Right cardiac atrium (tissue), 5 donors: ENCODE data around the gene AANAT. TPM values are rescaled to one million over a fixed set of nuclear protein-coding genes. Genes with fewer than 3 reads are reported as not detected.

ENCODE experiments used
- ATAC-seq, 2 donors: fragments of 200-7000 bp; cut with Tn5 transposase; one replicate each; pipeline versions ENCODE4 v1.8.0 to v1.9.1; 2020; ENCODE audit warnings: moderate library complexity in 2 of 2, mild to moderate bottlenecking in 1 of 2
- DNase-seq, 3 donors: peaks; one replicate each; pipeline ENCODE4 v3.0.0-alpha.2; 2020
- H3K27ac ChIP-seq: one replicate; pipeline ENCODE4 v1.5.1; 2013; ENCODE audit warnings: mild to moderate bottlenecking, low read length, control low read depth, moderate library complexity
- H3K27me3 ChIP-seq: one replicate; pipeline ENCODE4 v1.6.1; 2013; ENCODE audit not compliant: control insufficient read depth, insufficient read depth
- H3K4me1 ChIP-seq: one replicate; pipeline ENCODE4 v1.6.1; 2013; ENCODE audit warnings: low read length; ENCODE audit not compliant: control insufficient read depth, insufficient read depth
- H3K4me3 ChIP-seq: one replicate; pipeline ENCODE4 v1.5.1; 2013; ENCODE audit warnings: low read length, control low read depth
- H3K9me3 ChIP-seq: one replicate; pipeline ENCODE4 v1.6.1; 2013; ENCODE audit warnings: low read length; ENCODE audit not compliant: control insufficient read depth
- WGBS: extraction: QIAGEN DNeasy Blood & Tissue Kit; methylation state at CpG from one replicate; pipeline ENCODE4 v1.1.7; 2013; 5-methylcytosine and 5-hydroxymethylcytosine counted together
- intact Hi-C, 4 donors: fragments of 100-400 bp; cut with DNase I; formaldehyde crosslinking; loops; one replicate each; pipeline versions ENCODE4 v1.11.0 to v1.14.0; 2022 to 2023
- polyA plus RNA-seq: library from polyadenylated mRNA; stranded (reverse); fragments of 200-250 nt; gene quantifications from one replicate; pipeline ENCODE4 v1.2.3, GENCODE V29; 2013
- total RNA-seq, 4 donors: library from RNA; stranded (reverse); fragmentation: NEBNext Ultra II Directional; extraction: Animal tissue kit (Norgen Biotek cat#: 25700); gene quantifications; one replicate each; pipeline ENCODE4 v1.2.1, GENCODE V29; 2021
- donor health status: healthy with polysubstance abuse.
- donor health status: DM: no; HTN: yes; CAD: no.
- donor health status: DM: no; HTN: no; CAD: no.
- donor health status: DM: no; HTN: yes; CAD: no; lungs with severe emphysema.
- donor health status: DM: yes; HTN: yes; CAD: no.

AANAT gene
- total and polyA plus RNA-seq, 5 donors = not detected

DNA sequence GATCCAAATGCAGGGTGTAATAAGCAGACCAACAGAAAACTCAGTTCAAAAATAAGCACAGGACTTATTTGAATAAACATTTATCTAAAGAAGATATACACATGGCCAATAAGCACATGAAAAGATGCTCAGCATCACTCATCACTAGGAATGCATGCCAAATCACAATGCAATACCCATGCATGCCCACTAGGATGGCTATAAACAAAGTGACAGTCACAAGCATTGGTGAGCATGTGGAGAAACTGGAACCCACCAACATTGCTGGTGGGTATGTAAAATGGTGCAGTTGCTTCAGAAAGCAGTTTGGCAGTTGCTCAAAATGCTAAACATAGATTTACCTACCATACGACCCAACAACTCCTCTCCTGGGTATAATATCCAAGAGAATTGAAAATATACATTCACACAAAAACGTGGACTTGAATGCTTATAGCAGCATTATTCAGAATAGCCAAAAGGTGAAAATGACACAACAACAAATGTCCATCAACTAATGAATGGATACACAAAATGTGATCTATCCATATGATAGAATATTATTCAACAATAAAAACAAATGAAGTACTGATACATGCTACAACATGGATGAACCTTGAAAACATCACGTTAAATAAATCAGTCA lies 34.6 kb upstream of the AANAT start:
- intact Hi-C loops = no loop called here
- Histone ChIP-seq H3K27ac (peak overlapping the region; percentile 45), H3K27me3 (no peaks in the 10 kb centered on the region), H3K9me3 (no peaks in the 10 kb centered on the region), H3K4me1 (peaks cover 12% of the 10 kb centered on the region), H3K4me3 (no peak overlapping the region)
- 75% methylated on average over 3 of the region's 3 CpGs for WGBS
- no peak for ATAC-seq
- DNase-seq = no peak

- Histone ChIP-seq H3K27ac (no peak overlapping the region), H3K4me1 (peaks cover 13% of the 10 kb centered on the region), H3K27me3 (no peaks in the 10 kb centered on the region), H3K9me3 (no peaks in the 10 kb centered on the region), H3K4me3 (no peak overlapping the region)
- DNase-seq = no peak
- intact Hi-C loops = no loop called here
- 97% methylated on average over 9 of the region's 9 CpGs for WGBS
- no peak for ATAC-seq
Observed at GRCh38 chr17:76433693-76434092, 33.7 kb upstream of the AANAT start.

- ATAC-seq (no peak), DNase-seq (no peak)
- no peaks in the 10 kb centered on the region for H3K27me3 ChIP-seq
- H3K9me3 ChIP-seq = no peaks in the 10 kb centered on the region
- H3K27ac ChIP-seq = peak overlapping the region; percentile 36
- peaks cover 10% of the 10 kb centered on the region for H3K4me1 ChIP-seq
- no peak overlapping the region for H3K4me3 ChIP-seq
- intact Hi-C loops = no loop called here
- 87% methylated on average over 7 of the region's 7 CpGs for WGBS
Observed at GRCh38 chr17:76434870-76435269, 32.5 kb upstream of the AANAT start.

- H3K9me3 ChIP-seq = no peaks in the 10 kb centered on the region
- 88% methylated on average over 11 of the region's 11 CpGs for WGBS
- intact Hi-C loops = no loop called here
- no peak for DNase-seq
- no peaks in the 10 kb centered on the region for H3K27me3 ChIP-seq
- H3K4me1 ChIP-seq = peaks cover 10% of the 10 kb centered on the region
- peak in 1 of 2 donors; percentile 28 for ATAC-seq
- H3K4me3 ChIP-seq = no peak overlapping the region
- no peak overlapping the region for H3K27ac ChIP-seq
Observed at GRCh38 chr17:76435751-76436150, 31.7 kb upstream of the AANAT start.

DNA sequence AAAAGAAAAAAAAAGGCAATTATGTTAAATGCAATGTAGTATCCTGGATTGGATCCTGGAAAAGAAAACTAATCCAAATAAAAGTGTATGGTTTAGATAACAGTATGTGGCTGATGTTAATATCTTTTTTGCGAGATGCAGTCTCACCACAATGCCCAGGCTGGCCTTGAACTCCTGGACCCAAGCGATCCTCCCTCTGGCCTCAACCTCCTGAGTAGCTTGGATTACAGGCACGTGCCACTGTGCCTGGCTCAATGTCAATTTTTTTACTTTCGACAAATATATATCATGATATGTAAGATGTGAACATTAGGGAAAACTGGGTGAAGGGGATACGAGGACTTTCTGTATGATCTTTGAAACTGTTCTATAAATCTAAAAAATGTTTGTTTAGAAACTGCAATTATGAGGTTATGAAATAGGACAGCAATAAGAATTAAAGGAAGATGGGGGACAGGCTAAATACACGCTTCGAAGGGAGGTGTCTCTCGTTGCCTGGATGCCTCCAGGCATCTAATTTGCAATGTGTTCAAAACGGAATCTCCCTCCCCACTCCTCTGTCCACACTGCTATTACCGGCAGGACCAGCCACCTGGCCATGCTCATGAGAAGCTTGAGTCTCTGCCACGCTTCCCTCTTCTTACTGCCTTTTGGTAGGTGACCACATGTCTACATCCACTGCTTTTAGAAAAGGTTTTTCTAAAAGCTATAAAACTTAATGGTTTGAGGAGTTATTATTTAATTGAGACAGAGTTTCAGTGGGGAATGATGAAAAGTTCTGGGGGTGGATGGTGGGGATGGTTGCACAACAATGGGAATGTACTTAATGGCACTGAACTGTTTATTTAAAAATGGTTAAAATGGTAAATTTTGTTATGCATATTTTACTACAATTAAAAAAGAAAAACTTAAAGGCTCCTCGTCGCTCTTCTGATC lies 29.7 kb upstream of the AANAT start:
- DNase-seq = no peak
- intact Hi-C loops = no loop called here
- no peaks in the 10 kb centered on the region for H3K27me3 ChIP-seq
- no peaks in the 10 kb centered on the region for H3K9me3 ChIP-seq
- H3K4me3 ChIP-seq = no peak overlapping the region
- ATAC-seq = no peak
- 71% methylated on average over 13 of the region's 13 CpGs for WGBS
- no peak overlapping the region for H3K27ac ChIP-seq
- H3K4me1 ChIP-seq = peaks cover 10% of the 10 kb centered on the region

GRCh38 chr17:76438906-76439305 lies 28.5 kb upstream of the AANAT start:
- H3K27ac ChIP-seq = peak overlapping the region; percentile 22
- WGBS = 72% methylated on average over 9 of the region's 9 CpGs
- ATAC-seq (no peak), DNase-seq (no peak)
- peaks cover 10% of the 10 kb centered on the region for H3K4me1 ChIP-seq
- intact Hi-C loops = no loop called here
- H3K27me3 ChIP-seq = no peaks in the 10 kb centered on the region
- no peak overlapping the region for H3K4me3 ChIP-seq
- H3K9me3 ChIP-seq = no peaks in the 10 kb centered on the region

DNA sequence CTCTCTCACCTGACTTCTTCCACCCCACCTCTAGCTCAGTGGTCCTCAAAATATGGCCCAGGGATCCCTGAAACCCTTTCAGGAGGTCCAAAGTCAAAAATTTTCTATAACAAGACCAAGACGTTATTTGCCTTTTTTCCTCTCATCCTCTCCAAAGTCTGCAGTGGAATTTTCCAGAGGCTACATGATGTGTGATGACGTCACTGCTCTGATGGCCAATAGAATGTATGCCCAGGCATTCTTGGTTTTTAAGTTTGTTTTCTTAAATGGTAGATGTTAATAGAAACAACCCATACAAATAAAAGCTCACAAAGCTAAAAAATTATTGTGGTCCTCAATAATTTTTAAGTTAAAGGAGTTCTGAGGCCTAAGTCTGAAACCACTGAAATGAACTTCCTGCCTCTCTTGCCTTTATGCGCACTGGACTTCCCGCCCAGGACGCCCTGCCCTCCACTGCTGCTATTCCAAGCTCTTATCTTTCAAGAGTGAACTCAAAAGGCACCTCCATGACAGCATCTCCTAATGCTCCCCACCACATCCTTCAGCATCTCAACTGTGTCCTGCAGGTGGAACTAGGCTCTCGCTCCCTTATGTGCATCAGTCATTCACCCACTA lies 28.0 kb upstream of the AANAT start:
- Histone ChIP-seq H3K9me3 (no peaks in the 10 kb centered on the region), H3K27me3 (no peaks in the 10 kb centered on the region), H3K4me1 (peaks cover 7% of the 10 kb centered on the region), H3K4me3 (no peak overlapping the region), H3K27ac (no peak overlapping the region)
- WGBS = 80% methylated on average over 6 of the region's 6 CpGs
- ATAC-seq = no peak
- no peak for DNase-seq
- intact Hi-C loops = no loop called here

DNA sequence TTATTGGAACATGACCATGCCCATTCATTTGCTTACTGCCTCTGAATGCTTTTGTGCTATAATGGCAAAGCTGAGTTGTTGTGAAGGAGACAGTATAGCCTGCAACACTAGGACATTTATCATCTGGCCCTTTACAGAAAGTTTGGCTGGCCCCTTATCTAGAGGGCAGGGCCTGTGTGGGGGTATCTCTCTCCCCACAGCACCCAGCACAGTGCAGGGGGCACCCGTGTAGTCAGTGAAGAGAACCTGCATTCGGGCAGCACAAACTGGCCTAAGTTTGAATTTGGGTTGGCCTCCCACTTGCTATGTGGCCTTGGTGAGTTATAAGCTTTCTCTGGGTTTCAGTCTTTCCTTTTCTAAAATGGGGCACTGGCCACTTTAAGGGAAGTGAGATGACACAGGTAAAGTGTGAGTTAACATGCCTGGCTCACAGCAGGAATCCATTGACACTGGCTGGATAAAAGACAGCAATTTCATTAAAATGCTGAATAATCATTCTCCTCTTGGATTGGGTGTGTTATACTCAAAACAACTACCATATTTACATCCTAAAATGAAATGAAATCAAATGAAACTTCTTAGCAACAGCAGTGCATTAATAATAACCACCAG lies 26.5 kb upstream of the AANAT start:
- no peak for ATAC-seq
- H3K4me3 ChIP-seq = no peak overlapping the region
- no peaks in the 10 kb centered on the region for H3K9me3 ChIP-seq
- no peaks in the 10 kb centered on the region for H3K27me3 ChIP-seq
- H3K27ac ChIP-seq = no peak overlapping the region
- intact Hi-C loops = no loop called here
- no peak for DNase-seq
- peaks cover 6% of the 10 kb centered on the region for H3K4me1 ChIP-seq
- WGBS = 65% methylated on average over 2 of the region's 2 CpGs

GRCh38 chr17:76441686-76442340 lies 25.6 kb upstream of the AANAT start:
- DNase-seq (no peak), ATAC-seq (no peak)
- no peak overlapping the region for H3K27ac ChIP-seq
- no peaks in the 10 kb centered on the region for H3K9me3 ChIP-seq
- H3K27me3 ChIP-seq = no peaks in the 10 kb centered on the region
- peaks cover 11% of the 10 kb centered on the region for H3K4me1 ChIP-seq
- 72% methylated on average over 13 of the region's 13 CpGs for WGBS
- intact Hi-C loops = no loop called here
- H3K4me3 ChIP-seq = no peak overlapping the region

GRCh38 chr17:76442341-76443338 lies 24.8 kb upstream of the AANAT start:
- ATAC-seq (no peak), DNase-seq (no peak)
- H3K27ac ChIP-seq = no peak overlapping the region
- intact Hi-C loops = no loop called here
- peaks cover 10% of the 10 kb centered on the region for H3K4me1 ChIP-seq
- WGBS = 91% methylated on average over 8 of the region's 8 CpGs
- no peaks in the 10 kb centered on the region for H3K27me3 ChIP-seq
- no peaks in the 10 kb centered on the region for H3K9me3 ChIP-seq
- no peak overlapping the region for H3K4me3 ChIP-seq
